ENCODE results near the gene GPR155.

DNA sequence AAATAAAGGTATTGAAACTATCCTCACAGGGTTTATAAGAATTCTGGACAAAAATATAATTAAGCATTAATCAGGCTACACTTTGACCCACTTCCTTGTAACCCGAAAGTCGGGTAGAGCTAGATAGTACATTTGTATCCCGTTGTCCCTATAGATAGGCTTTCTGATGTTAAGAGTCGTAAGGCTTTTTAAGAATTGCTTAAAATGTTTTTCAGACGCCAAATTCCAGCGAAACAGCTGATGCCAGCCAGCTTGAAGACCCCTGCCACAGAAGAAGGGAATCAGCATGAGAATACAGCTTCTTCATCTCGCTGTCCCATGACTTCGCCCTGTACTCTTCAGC is 962 bp upstream of the GPR155 start:
- TF ChIP-seq POU2F2 (IDR thresholded peaks at IDR 0.05; ENCODE audit: low read depth, low read length) (no peak), TAF1 (IDR thresholded peaks at IDR 0.05; ENCODE audit: low read depth, low read length) (no peak), POLR2AphosphoS5 (IDR thresholded peaks at IDR 0.05; ENCODE audit: low read depth, low read length) (no peak), POLR2A (IDR thresholded peaks at IDR 0.05; ENCODE audit: low read depth, low read length) (no peak)
